GM21576 (cell line): Measurements from ENCODE around the gene PRM1.

Source experiments
- ATAC-seq: cut with Tn5 transposase; IDR thresholded peaks from one replicate; pipeline ENCODE4 v1.9.1; 2021; ENCODE audit warnings: mild to moderate bottlenecking, moderate library complexity; ENCODE audit not compliant: unreplicated experiment

The PRM1 gene

DNA sequence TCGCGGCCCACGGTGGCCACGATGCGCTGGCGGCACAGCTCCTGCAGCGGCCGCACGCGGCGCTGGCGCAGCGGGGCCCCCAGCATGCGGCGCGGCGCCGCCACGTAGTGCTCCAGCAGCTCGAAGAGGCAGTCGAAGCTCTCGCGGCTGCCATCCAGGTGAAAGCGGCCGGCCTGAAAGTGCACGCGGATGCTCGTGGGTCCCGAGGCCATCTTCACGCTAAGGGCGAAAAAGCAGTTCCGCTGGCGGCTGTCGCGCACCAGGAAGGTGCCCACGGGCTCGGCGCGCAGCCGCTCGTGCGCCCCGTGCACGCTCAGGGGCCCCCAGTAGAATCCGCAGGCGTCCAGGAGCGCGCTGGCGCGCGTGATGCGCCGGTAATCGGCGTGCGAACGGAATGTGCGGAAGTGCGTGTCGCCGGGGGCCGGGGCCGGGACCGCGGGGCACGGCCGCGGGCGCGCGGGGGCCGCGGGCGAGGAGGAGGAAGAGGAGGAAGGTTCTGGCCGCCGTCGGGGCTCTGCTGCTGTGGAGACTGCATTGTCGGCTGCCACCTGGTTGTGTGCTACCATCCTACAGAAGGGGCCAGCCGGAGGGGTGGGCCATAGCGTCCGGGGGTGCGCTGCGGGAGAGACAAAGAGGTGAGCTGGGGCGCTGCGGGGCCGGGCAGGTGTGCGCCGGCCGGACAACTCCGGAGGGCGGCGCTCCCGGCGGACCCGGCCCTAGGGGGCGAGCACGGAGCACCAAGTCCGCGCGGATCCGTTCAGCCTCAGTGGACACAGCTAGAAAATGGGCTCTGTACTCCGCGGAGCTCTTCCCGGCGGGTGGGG is 26.0 kb downstream of the PRM1 start:
- no peak for ATAC-seq

DNA sequence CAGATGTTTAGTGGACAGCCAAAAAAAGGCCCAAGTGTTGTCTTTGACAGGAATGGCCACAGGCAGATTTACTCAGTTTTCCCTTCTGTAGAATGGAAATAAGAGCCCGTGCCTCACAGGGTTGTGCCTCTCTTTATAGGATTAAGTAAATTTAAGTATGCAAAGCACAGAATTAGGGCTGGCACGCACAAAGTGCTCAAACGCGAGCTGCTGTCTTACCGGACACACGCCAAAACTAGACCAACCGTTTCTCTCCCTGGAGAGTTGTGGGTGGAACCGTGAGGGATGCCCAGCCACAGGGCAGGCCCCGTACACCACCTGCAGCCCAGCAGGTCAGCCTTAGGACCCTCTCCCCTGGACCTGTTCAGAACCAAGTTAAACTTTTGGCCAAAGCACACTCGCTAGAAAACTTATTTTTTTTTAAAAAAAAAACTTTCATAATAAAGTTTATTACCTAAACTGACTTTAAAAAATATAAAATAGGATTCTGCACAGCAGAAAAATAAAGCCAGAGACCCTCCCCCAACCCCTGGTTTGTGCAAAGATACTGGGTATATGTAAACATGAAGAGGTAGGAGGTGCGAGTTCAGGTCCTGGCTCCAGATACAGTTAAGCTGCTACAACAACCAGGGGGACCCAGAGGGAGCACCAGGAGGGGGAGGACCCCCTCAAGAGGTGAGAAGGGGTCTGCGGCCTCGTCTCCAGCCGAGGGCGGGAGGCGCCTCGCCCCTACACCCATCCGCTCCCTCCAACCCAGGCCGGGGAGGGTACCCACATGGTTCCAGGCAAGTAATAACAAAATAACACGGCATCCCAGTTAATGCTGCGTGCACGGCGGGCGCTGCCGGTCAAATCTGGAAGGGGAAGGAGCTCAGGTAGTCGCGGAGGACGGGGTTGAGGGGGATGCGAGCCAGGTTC is 26.9 kb downstream of the PRM1 start:
- ATAC-seq: no peak

DNA sequence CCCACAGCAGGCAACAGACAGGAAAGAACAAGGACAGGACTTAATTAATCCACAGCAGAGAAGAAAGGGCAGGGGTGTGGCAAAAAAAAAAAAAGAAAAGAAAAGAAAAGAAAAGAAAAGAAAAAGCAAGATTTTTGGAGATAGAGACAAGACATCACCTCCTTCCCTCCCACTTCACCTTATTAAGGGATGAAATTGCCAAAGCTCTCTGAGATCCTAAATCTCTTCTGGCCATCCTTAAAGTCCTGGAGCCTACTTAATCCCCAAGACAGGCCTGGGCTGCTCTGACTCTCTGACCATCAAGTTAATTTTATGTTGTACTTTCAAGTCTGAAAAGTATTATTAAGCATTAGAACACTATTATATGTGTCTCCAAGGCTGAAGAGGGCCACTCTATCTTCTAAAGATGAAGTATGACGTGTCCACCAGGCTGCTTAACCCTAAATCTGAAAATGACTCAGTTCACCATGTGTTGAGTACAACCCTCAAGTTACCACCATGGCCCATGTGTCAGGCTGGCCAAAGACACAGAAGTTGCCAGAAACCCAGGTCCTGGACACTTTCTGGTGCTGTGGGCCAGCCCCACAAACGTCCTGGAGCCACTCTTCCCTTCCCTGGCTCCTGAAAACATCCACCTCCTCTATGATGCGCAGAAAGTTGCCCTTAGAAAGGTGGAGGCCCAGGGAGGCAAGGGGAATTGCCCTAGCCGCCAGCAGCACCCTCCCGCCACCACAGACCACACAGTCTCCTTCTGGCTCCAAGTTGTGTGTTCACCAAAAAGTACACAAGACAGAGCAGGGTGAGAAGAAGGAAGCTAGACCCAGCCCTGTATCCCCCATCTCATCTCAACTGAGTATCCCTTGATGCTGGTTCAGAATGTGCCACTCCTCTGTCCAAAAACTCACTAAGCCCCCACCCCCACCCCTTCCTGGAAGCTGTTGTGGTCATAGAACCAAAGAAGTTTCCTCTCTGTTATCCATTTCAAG is 27.8 kb downstream of the PRM1 start:
- ATAC-seq: no peak

DNA sequence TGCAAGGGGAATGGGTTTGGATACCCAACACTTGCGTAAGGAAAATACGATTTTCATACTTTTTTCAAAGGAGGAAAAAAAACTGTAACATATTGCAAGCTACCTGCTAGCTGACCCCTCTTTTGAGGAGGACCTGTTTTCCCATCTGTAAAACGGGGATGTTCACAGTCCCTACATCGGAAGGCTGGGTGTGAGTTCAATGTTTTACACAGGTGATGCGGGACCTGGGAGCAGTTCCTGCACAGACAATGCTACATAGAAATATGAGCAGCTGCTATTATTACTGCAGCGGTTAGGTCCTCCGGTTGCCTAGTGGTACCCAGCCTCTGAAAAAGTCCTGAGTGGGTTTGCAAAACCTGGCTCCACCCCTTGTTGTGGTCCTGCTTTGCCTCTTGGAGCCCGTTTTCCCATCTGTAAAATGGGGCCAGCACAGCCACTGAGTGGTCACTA is 28.6 kb downstream of the PRM1 start:
- no peak for ATAC-seq

DNA sequence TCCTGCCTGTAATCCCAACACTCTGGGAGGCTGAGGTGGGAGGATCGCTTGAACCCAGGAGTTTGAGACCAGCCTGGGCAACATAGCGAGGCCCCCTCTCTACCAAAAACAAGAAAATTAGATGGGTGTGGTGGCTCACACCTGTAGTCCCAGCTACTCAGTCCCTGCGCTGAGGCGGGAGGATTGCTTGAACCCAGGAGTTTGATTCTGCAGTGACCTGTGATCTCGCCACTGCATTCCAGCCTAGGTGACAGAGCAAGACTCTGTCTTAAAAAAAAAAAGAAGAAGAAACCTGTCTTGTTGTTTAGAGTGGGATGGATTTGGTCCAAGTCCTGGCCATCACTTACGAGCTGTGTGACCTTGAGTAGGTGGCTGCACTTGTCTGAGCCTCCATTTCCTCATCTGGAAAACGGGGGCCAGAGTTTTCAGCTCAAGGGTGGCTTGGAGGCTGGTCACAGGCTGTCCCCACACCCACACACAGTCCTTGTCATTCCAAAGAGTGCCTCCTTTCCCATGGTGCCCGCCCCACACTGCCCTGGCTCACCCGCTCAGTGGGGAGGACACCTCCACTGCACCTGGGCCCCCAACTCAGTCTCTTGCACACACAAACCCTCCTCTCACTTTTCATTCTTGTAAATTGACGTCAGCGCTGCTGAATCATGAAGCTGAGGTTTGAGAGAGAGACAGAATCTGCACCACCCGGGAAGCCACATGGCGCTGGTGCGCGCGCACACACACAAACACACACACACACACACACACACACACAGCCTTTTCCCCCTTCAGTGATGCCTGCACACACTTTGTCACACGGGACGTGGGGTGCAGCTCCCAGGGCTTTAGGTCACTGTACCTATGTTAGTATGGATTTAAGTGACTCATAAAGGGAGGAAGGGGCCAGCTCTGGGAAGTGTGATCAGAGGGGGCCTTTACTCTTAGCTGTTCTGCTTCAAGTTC is 29.3 kb downstream of the PRM1 start:
- no peak for ATAC-seq

DNA sequence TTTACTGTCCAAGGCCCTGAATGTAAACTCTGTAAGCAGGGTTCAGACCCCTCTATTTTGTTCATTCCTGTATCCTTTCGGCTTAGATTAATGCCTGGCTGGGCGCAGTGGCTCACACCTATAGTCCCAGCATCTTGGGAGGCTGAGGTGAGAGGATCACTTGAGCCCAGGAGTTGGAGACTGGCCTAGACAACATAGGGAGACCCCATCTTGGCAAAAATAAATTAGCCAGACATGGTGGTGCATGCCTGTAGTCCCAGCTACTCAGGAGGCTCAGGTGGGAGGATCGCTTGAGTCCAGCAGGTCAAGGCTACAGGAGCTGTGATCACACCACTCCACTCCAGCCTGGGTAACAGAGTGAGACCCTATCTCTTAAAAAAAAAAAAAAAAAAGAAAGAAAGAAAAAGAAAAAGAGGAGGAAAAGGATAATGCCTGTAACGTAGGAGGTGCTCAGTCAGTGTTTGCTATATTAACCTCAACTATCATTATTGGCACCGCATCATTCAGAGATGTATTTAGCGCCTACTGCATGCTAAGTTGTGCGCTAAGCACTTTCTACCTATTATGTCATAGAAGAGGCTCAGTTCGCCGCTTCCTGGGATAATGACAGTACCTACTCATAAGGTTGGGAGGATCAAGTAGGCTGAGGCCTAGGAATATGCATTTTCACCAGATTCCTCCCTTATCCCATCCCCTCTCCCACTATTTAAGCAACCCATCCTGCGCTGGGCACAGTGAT is 30.2 kb downstream of the PRM1 start:
- no peak for ATAC-seq

DNA sequence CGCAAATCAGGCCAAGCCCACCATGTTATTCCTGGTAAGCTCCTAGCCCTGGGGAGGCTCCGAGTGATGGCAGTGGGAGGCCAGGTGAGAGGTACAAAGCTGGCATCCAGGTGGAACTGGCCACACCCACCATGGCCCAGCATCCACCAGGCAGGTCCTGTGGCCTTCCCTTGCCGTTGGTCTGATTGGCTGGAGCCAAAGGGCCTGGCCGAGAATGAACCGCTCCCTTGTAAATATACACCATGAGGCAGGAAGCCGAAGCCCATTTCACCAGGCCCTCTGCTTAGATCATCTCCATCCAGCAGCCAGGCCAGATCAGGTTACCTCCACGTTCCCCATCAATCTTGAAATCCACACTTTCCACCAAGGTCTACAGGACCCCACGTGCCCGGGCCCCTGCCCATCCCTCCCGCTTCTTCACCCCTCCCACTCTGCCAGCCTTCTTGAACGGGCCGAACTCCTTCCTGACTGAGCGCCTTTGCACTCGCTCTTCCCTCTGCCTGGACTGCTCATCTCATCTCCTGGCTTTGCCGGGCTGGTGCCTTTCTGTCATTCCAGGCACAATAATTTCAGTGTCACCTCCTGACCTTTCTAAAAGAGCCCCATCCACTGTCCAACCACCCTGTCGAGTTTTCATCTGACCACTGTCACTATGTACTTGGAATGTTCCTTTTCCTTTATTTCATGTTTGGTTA is 30.9 kb downstream of the PRM1 start:
- no peak for ATAC-seq

DNA sequence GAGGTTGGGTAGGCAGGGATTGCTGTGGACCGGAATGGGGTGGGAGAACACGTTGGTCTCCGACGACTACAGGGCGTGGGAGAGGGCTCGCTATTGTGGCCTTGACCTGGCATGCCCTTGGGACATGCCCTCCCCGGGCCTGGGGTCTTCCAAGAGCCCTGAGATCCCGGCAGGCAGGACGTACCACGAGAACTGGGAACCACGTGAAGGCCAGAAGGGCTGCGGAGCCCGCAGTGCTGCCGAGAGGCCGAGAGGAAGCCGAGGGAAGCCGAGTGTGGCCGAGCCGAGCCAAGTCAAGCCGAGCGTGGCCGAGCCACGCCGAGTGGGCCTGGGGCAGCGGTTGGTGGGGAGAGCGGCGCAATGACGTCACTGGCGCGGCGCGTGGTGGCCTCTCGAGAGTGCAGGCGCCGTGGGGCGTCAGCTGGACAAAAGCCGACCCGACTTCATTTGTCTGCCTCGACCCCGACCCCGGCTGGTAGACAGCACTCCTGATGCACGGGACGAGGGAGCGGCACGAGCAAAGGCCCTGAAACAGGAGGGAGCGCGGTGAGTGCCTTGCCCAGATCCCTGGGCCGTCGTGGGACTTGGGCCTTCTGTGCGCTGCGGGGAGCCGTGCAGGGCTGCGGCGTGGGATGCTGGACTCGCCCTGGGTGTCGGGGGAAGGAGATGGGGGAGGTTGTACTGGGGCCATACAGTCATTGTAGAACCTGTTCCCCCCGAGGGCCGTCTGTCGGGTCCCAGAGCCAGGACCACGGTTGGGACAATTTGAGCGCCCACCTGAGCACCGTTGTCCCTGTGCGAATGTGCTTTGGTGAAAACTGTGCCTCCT is 31.7 kb downstream of the PRM1 start:
- no peak for ATAC-seq

DNA sequence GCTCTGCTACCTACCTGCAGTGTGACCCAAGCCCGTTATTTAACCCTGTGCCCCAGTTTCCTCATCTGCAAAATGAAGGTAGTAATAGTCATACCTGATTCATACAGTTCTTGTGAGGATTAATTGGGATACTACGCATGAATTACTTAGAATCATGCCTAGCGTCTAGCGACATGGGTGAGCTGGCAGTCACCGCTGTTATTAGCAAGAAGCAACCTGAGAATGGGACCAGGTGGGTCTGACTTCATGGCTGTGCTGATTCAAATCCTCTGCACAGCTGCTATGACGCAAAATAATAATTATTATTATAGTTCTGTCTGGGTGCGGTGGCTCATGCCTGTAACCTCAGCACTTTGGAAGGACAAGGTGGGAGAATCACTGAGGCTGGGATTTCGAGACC is 33.0 kb downstream of the PRM1 start:
- no peak for ATAC-seq

DNA sequence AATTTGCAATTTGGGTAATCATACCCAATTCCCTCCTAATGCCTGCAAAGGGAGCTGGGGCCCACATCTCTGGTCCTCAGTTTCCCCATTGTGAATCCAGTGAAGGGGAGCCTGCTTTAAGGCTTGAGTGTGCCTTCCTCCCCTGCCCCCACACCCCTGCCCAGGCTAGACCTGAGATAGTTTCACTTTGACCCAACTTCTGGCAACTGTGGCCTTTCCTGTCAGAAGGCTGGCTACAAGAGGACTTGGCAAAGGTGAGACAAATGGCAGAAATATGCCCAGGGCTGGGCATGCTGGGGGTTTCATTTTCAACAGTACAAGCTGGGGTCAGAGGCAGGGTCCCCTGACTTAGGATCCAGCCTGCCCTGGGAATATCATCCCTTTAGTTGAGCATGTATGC is 35.1 kb downstream of the PRM1 start:
- no peak for ATAC-seq

DNA sequence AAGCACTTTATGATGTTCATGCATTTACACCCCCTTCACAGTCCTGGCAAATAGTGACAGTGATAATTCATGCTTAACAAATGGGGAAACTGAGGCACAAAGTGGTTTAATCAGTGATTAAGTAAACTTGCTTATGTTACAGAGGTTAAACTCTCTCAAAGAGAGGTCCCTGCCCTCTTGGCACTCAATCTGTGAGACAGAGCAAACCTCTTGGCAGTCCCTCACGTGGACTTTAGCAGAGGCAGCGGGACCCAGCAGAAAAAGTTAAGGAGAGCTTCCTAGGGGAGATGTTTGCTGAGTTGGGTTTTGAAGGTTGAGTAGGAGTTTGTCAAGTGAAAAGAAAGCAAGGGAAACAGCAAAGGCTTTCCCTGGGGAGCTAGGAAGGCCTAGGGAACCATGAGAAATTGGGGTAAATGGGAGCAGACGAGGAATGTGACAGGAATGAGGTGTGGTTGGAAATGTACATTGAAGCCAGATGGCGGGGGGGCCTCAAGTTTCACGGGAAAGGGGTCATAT is 35.9 kb downstream of the PRM1 start:
- ATAC-seq: no peak

DNA sequence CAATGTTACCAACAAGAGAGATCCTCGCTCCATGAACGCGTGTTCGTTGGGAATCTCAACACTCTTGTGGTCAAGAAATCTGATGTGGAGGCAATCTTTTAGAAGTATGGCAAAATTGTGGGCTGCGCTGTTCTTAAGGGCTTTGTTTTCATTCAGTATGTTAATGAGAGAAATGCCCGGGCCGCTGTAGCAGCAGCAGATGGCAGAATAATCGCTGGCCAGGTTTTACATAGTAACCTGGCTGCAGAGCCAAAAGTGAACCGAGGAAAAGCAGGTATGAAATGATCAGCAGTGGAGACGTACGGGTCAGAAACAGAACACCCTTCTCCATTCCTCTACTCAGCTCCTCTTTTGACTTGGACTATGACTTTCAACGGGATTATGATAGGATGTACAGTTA is 38.5 kb downstream of the PRM1 start:
- no peak for ATAC-seq

DNA sequence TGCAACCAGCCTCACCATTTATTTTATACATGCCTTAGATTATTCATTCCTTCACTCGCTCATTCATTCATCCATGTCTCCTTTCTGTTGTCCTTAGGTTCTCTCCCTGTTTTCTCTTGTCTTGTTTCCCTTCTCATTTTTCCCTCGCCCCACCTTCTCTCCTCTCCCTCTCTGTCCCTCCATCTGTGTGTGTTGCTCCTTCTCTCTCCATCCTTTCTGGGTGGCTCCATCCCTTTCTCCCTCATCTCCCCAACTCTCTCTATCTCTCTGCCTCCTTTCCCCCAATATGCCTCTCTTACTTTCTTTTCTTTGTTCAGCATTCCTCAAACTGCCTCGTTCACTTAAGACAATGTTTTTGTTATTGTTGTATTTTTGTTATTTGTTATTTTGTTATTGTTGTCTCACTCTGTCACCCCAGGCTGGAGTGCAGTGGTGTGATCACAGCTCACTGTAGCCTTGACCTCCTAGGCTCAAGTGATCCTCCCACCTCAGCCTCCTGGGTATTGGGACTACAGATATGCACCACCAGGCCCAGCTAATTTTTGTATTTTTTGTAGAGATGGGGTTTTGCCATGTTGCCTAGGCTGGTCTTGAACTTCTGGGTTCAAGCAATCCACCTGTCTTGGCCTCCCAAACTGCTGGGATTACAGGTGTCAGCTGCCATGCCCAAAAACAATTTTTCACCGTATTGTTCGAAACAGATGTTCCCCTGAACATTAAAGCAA is 39.5 kb downstream of the PRM1 start:
- ATAC-seq: no peak

DNA sequence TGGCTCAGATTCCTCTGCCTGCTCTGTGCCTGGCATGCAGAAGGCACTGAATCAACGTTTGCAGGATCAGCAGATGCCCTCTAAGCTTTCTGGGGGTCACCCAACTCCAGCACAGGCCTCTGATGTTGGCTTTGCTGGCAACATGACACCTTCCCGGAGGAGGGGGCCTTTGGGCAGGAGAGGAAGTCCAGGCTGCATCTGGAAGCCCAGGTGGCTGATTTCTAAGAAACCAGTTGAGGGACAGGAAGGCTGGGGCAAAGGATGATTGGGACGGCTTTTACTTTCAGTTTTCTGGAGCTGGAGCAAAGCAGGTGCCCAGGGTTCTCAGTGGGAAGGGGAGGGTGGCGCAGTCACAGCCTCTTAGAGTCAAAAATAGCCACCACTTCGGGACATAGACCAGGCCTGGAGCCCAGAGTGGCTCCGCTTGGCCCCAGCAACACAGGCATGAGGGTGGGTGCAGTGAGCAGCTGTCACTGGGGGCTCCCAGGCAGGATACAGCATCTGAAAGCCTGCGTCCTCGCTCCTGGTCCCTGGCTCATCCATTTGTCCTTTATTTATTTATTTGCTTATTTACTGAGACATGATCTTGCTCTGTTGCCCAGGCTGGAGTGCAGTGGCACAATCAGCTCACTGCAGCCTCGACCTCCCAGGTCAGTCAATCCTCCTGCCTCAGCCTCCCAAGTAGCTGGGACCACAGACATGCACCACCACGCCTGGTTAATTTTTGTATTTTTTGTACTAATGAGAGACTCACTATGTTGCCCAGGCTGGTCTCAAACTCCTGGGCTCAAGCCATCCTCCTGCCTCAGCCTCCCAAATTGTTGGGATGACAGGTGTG is 40.3 kb downstream of the PRM1 start:
- no peak for ATAC-seq
